ENCODE data around the gene C1QTNF5. TPM values are rescaled to one million over a fixed set of nuclear protein-coding genes. Genes with fewer than 3 reads are reported as not detected.

The C1QTNF5 gene
- total and polyA plus RNA-seq, 2 donors (not counting 1 experiment from before 2014, with no cell fraction given) = not detected

DNA sequence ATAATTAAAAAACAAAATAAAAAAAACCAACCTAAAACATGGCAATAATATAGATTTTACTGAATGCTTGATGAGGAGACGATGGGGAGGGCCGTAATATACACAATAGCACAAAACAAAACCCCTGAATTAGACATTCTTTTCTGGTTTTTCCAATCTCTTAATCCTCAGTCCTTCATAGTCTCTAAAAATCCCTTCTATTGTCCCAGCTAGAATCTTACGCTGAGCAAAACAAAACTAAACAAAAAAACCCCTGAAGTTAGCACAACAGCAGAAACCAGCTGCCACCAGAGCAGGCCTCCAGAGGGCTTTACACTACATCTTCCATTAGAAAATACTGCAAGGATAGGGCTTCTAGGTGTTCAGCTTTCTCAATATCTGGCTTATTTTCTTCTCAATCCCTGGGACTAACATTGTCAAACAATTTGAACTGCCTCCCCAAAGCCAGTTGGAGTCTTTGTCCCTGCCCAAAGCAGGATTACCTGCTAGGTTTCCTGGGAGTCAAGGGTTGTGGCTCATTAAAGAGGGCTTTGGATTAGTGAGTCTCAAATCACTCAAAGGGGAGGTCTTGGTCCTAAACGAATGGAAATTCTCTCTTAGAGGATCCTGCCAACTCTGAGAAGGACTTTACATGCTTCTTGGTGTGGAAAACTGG, 8.4 kb downstream of the C1QTNF5 start:
- no peak overlapping the region for H3K4me2 ChIP-seq (replicated peaks; ENCODE audit: low read depth, low read length, poor library complexity, severe bottlenecking)

More for the DNA sequence above, 8.4 kb downstream of the C1QTNF5 start:
- WGBS (ENCODE audit: insufficient coverage) = 94% methylated on average over 3 of the region's 4 CpGs
- H3K79me2 ChIP-seq (ENCODE audit: control insufficient read depth, insufficient read depth, low read length) = peaks cover 14% of the 10 kb centered on the region
- Mint-ChIP-seq H3K27ac (no peak overlapping the region), H3K9me3 (ENCODE audit: insufficient read depth) (no peaks in the 10 kb centered on the region), H3K27me3 (peaks cover 9% of the 10 kb centered on the region), H3K4me3 (peak overlapping the region; percentile 99), H3K4me1 (peaks cover 19% of the 10 kb centered on the region)
- TF ChIP-seq CTCF (IDR thresholded peaks at IDR 0.05) (no peak), EZH2 (IDR thresholded peaks at IDR 0.05; ENCODE audit: borderline replicate concordance, insufficient read depth, low read depth, low read length, poor library complexity, severe bottlenecking) (no peak)
- H3K9ac ChIP-seq (ENCODE audit: low read length) = no peak overlapping the region
- H2AFZ ChIP-seq (ENCODE audit: insufficient read depth, low read depth, low read length, poor library complexity, severe bottlenecking) = no peak overlapping the region
- CTCF ChIA-PET = interaction anchor here (1.1 to 2.2 kb wide), 3 partner anchors 9 to 24 kb away, joined by 5 to 11 read pairs (median 6); no protein-coding TSS in a partner anchor
- no peaks in the 10 kb centered on the region for H3K27me3 ChIP-seq (replicated peaks in 1 of 4; ENCODE audit: control extremely low read depth in 1 of 4, control insufficient read depth in 3 of 4, insufficient read depth in 4 of 4, low read length in 3 of 4)
- H3K4me3 ChIP-seq (ENCODE audit: control extremely low read depth in 1 of 5, extremely low read depth in 1 of 5, insufficient read depth in 1 of 5, low read depth in 2 of 5, low read length in 4 of 5) = no peak overlapping the region
- H3K36me3 ChIP-seq (replicated peaks in 1 of 2; ENCODE audit: control extremely low read depth in 1 of 2, control insufficient read depth in 1 of 2, extremely low read depth in 1 of 2, insufficient read depth in 2 of 2, low read length in 1 of 2) = peaks cover 0 to 2% of the 10 kb centered on the region in 2 experiments
- intact Hi-C loops (cut with micrococcal nuclease) = no loop called here
- ATAC-seq (ENCODE audit: low read depth) (no peak), DNase-seq (no peak)
- POLR2A ChIA-PET = interaction anchor here (0.6 kb wide), 1 partner anchor 249 kb away, joined by 6 read pairs; no protein-coding TSS in a partner anchor
- H4K20me1 ChIP-seq (ENCODE audit: control insufficient read depth, insufficient read depth, low read length, poor library complexity, severe bottlenecking) = no peaks in the 10 kb centered on the region
- no peak overlapping the region for H3K27ac ChIP-seq (ENCODE audit: low read length in 2 of 2)
- no peaks in the 10 kb centered on the region for H3K9me3 ChIP-seq (ENCODE audit: control extremely low read depth in 1 of 3, control insufficient read depth in 2 of 3, insufficient read depth in 1 of 3, low read length in 2 of 3)
- H3K4me1 ChIP-seq (ENCODE audit: control insufficient read depth in 2 of 2, insufficient read depth in 2 of 2, low read length in 2 of 2) = peaks cover 6 to 13% of the 10 kb centered on the region in 2 donors

Measured in B cell (primary cell).